Activated T-helper 9 cell treated with anti-CD3 and anti-CD28 coated beads, Interleukin-2, amount 50 U/mL, for 16 hours (primary cell): ENCODE measurements around the gene CA5B.
A peak's percentile ranks its signal among the peaks of the same experiment; 100 is the strongest.
"Not testable (repeated sequence)": the region's sequence is repeated elsewhere in the genome, so short reads cannot be mapped to it uniquely, and the experiment has no call there.

Experiments used
- DNase-seq: peaks from one replicate; pipeline ENCODE4 v3.0.0-alpha.2; 2020; ENCODE audit warnings: low read depth

Gene CA5B

GRCh38 chrX:15737959-15738902 is at the start of gene CA5B:
CA5B (plus strand) TSS chrX:15738270; CDS start chrX:15750024, 11,754 bp downstream.
- peak; percentile 99 for DNase-seq

- DNase-seq: no peak
Observed at GRCh38 chrX:15694941-15695451, 43.1 kb upstream of the CA5B start.

- no peak for DNase-seq
Observed at GRCh38 chrX:15696516-15696915, 41.6 kb upstream of the CA5B start.

GRCh38 chrX:15702488-15703371 is 35.3 kb upstream of the CA5B start:
- DNase-seq: no peak

GRCh38 chrX:15703809-15704208 is 34.3 kb upstream of the CA5B start:
- DNase-seq: not testable (repeated sequence)

- not testable (repeated sequence) for DNase-seq
Observed at GRCh38 chrX:15704273-15704672, 33.8 kb upstream of the CA5B start.

- no peak for DNase-seq
Observed at GRCh38 chrX:15714529-15714928, 23.5 kb upstream of the CA5B start.

GRCh38 chrX:15718283-15718970 is 19.6 kb upstream of the CA5B start:
- no peak for DNase-seq

- no peak for DNase-seq
Observed at GRCh38 chrX:15719324-15719968, 18.6 kb upstream of the CA5B start.

GRCh38 chrX:15721911-15722310 is 16.2 kb upstream of the CA5B start:
- DNase-seq: no peak

GRCh38 chrX:15723887-15724517 is 14.1 kb upstream of the CA5B start:
- no peak for DNase-seq

- no peak for DNase-seq
Observed at GRCh38 chrX:15724911-15725310, 13.2 kb upstream of the CA5B start.

- not testable (repeated sequence) for DNase-seq
Observed at GRCh38 chrX:15731368-15731767, 6.7 kb upstream of the CA5B start.

GRCh38 chrX:15737190-15737958 is 696 bp upstream of the CA5B start:
- DNase-seq: no peak

GRCh38 chrX:15739886-15740285 is 1.8 kb downstream of the CA5B start:
- DNase-seq: no peak

- DNase-seq: no peak
Observed at GRCh38 chrX:15744181-15744867, 6.3 kb downstream of the CA5B start.

GRCh38 chrX:15745179-15745578 is 7.1 kb downstream of the CA5B start:
- no peak for DNase-seq

- not testable (repeated sequence) for DNase-seq
Observed at GRCh38 chrX:15746651-15747050, 8.6 kb downstream of the CA5B start.

- no peak for DNase-seq
Observed at GRCh38 chrX:15747626-15748173, 9.6 kb downstream of the CA5B start.
